ENCODE measurements around the gene SLC2A1.

SLC2A1 gene

DNA sequence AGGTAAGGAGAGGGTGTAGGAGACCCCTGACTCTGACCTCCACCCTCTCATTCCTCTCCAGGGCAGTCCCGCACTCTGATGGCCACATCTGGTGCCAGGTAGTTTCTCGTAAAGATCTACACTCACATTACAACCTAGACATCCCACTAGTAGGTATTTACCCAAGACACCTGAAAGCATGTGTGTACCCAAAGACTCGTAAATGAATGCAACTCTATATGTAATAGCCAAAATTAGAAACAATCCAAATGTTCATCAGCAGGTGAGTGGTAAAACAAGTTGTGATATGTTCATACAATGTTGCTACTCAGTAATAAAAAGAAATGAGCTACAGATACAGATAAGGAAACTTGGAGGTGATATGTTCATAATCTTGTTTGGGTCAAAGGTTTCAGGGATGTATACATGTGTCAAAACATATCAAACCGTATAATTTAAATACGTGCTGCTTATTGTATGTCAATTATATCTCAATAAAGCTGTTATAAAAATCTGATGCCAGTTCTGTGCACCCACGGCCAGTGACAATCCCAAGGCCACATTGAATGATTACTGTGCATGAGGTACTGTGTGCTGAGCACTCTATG is 37.8 kb upstream of the SLC2A1 start:
- Histone ChIP-seq H3K4me3 (ENCODE audit: low read length) (no peak overlapping the region), H3K27ac (ENCODE audit: low read depth, low read length) (no peak overlapping the region), H3K4me1 (ENCODE audit: insufficient read depth, low read length) (peaks cover 11% of the 10 kb centered on the region; the same call in 1 of the 2 replicates), H3K27me3 (ENCODE audit: insufficient read depth, low read length) (no peaks in the 10 kb centered on the region), H3K9me3 (ENCODE audit: insufficient read depth, low read depth, low read length) (no peaks in the 10 kb centered on the region), H3K9ac (ENCODE audit: low read depth, low read length) (no peak overlapping the region), H3K36me3 (ENCODE audit: insufficient read depth, low read length) (no peaks in the 10 kb centered on the region; the same call in 1 of the 2 replicates)
- WGBS = 83% methylated on average over 5 of the region's 6 CpGs

DNA sequence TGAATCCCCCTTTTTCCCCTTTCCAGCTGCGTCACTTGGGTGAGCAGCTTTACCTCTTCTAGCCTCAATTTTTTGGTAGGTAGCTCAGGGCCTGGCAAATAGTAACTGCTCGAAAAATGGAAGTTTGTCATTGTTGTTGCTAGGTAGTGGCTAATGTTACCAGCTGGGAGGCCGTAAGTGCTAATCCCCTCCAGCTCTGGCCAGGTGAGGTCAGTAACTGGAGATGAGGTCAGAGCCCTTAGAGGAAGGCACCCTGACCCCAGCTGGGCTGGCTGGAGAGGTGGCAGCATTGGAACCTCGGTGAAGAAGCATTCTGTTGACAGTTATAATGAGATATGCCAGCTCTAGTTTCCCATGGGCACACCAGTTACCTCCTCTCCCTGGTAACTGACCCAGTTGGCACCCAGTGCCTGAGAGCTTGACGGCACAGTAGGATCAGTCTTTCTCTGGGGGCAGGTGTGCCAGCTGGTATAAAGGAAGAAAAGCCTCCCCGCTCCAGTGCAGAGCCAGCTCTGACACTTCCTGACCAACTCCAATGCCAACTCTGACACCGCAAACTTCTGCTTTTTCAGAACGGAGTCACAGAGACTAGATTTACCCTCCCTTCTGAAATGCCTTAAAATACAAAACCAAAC is 35.0 kb upstream of the SLC2A1 start:
- Histone ChIP-seq H3K27ac (ENCODE audit: low read depth, low read length) (no peak overlapping the region), H3K36me3 (ENCODE audit: insufficient read depth, low read length) (no peaks in the 10 kb centered on the region; the same call in 1 of the 2 replicates), H3K9ac (ENCODE audit: low read depth, low read length) (peak overlapping the region; percentile 39; the same call in 1 of the 2 replicates), H3K27me3 (ENCODE audit: insufficient read depth, low read length) (no peaks in the 10 kb centered on the region), H3K4me1 (ENCODE audit: insufficient read depth, low read length) (peaks cover 11% of the 10 kb centered on the region; the same call in 1 of the 2 replicates), H3K9me3 (ENCODE audit: insufficient read depth, low read depth, low read length) (no peaks in the 10 kb centered on the region), H3K4me3 (ENCODE audit: low read length) (no peak overlapping the region)
- 88% methylated on average over 8 of the region's 8 CpGs for WGBS

DNA sequence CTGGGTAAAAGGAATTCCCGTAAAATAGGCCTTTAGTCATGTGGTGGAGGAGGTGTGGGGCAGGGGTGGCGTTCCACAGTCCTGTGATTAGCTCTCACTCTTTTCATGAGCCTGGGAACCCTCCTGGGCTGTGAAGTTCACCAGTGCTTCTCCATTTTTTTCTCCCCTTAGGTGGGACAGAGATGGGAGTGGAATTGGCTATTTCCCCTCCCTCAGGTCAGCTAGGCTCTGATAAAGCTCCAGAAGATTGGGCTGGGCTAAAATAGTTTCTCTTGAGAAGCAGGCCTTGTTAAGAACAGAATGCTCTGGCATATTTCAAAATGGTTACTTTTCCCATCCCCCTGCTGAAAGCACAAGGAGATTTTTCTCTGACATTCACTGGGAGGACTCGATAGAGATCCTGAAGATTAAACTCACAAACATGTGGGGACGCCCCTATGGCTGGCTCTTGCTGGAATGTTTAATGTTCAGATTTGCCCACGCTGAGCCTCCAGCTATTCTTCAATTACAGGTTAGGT is 33.4 kb upstream of the SLC2A1 start:
- Histone ChIP-seq H3K9ac (ENCODE audit: low read depth, low read length) (no peak overlapping the region), H3K4me3 (ENCODE audit: low read length) (no peak overlapping the region), H3K9me3 (ENCODE audit: insufficient read depth, low read depth, low read length) (no peaks in the 10 kb centered on the region), H3K27ac (ENCODE audit: low read depth, low read length) (no peak overlapping the region), H3K36me3 (ENCODE audit: insufficient read depth, low read length) (no peaks in the 10 kb centered on the region; the same call in 1 of the 2 replicates), H3K4me1 (ENCODE audit: insufficient read depth, low read length) (peaks cover 11% of the 10 kb centered on the region; the same call in 1 of the 2 replicates), H3K27me3 (ENCODE audit: insufficient read depth, low read length) (no peaks in the 10 kb centered on the region)
- 90% methylated on average over 5 of the region's 5 CpGs for WGBS

DNA sequence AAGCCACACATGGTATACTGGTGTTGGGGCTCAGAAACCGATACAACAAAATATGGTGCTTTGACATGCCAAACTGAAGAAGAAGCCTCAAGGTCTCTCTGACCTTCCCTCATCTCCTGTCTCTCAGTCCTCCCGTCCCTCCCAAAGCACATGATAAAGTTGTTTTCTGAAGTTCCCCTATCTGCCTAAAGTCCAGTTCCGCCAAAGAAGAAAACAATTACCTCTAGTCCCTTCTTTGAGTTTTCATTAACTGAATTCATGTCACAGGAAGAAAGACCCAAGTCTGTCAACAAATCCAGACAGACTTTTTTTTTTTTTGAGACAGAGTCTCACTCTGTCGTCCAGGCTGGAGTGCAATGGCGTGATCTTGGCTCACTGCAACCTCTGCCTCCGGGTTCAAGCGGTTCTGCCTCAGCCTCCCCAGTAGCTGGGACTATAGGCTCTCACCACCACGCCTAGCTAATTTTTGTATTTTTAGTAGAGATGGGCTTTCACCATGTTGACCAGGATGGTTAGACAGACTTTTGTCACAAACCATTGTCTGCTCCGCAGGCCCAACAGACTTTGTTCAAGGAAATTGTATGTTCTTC is 32.2 kb upstream of the SLC2A1 start:
- Histone ChIP-seq H3K27me3 (ENCODE audit: insufficient read depth, low read length) (no peaks in the 10 kb centered on the region), H3K4me1 (ENCODE audit: insufficient read depth, low read length) (peaks cover 8% of the 10 kb centered on the region; the same call in 1 of the 2 replicates), H3K9me3 (ENCODE audit: insufficient read depth, low read depth, low read length) (no peaks in the 10 kb centered on the region), H3K4me3 (ENCODE audit: low read length) (no peak overlapping the region), H3K36me3 (ENCODE audit: insufficient read depth, low read length) (no peaks in the 10 kb centered on the region; the same call in 1 of the 2 replicates), H3K9ac (ENCODE audit: low read depth, low read length) (no peak overlapping the region), H3K27ac (ENCODE audit: low read depth, low read length) (no peak overlapping the region)
- WGBS = 87% methylated on average over 9 of the region's 9 CpGs

DNA sequence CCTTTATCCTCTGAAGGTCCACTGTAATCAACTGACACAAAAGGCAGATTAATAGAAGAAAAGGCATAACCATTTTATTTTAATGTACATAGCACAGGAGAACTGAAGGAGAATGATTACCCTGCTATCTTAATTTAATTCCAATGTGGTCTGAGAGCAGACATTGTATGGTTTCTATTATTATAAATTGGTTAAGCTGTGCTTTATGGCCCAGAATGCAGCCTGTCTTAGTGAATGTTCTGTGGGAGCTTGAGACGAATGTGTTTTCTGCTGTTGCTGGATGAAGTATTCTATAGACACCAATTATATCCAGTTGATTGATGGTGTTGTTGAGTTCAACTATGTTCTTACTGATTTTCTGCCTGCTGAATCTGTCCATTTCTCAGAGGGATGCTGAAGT is 25.0 kb upstream of the SLC2A1 start:
- H3K36me3 ChIP-seq (ENCODE audit: insufficient read depth, low read length) = peaks cover 57% of the 10 kb centered on the region
- WGBS = 73% methylated on average over 1 of the region's 1 CpG

DNA sequence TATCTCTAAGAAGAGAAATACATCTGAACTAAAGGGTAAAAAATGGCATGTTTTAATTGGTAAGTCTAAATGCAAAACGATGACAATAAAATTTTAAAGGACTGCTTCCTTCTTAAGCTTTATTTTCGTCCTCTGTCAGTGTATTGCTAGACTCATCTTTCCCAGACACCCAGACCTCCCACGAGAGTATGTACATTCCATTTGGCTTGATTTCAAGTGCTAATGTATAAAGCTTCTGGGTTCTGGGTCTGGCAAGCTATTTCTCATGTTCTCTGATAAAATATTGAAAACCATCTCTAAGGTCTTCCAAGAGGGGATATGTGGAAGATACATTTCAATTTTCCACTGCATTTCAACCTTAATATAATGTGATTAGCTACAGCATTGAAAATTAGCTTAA is 24.6 kb upstream of the SLC2A1 start:
- 82% methylated on average over 3 of the region's 3 CpGs for WGBS

More for the DNA sequence above, 25.0 kb upstream of the SLC2A1 start:
- no peak overlapping the region for H3K9ac ChIP-seq (ENCODE audit: low read depth, low read length)
- H3K27me3 ChIP-seq (ENCODE audit: insufficient read depth, low read length) = no peaks in the 10 kb centered on the region
- H3K27ac ChIP-seq (ENCODE audit: low read depth, low read length) = no peak overlapping the region
- peaks cover 9% of the 10 kb centered on the region; the same call in 1 of the 2 replicates for H3K4me1 ChIP-seq (ENCODE audit: insufficient read depth, low read length)
- no peak overlapping the region for H3K4me3 ChIP-seq (ENCODE audit: low read length)
- H3K9me3 ChIP-seq (ENCODE audit: insufficient read depth, low read depth, low read length) = no peaks in the 10 kb centered on the region

DNA sequence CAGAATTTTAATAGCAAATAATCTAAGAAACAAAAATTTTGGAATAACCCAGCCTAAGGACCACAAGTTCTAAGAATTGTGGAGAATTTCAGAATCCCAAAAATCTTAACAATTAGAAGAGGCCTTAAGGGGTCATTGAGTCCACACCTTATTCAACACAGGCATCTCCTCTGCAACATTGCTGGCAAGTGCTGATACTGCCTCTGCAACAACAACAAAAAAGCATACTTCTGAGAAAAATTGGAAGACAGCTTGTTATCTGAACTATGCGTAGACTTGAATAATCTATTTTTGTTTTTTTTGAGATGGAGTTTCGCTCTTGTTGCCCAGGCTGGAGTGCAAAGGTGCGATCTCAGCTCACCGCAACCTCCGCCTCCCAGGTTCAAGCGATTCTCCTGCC is 24.0 kb upstream of the SLC2A1 start:
- no peak overlapping the region for H3K9ac ChIP-seq (ENCODE audit: low read depth, low read length)
- WGBS = 78% methylated on average over 6 of the region's 6 CpGs
- no peaks in the 10 kb centered on the region for H3K9me3 ChIP-seq (ENCODE audit: insufficient read depth, low read depth, low read length)
- no peak overlapping the region for H3K27ac ChIP-seq (ENCODE audit: low read depth, low read length)
- peaks cover 16% of the 10 kb centered on the region; the same call in 1 of the 2 replicates for H3K4me1 ChIP-seq (ENCODE audit: insufficient read depth, low read length)
- H3K36me3 ChIP-seq (ENCODE audit: insufficient read depth, low read length) = peaks cover 59% of the 10 kb centered on the region
- H3K27me3 ChIP-seq (ENCODE audit: insufficient read depth, low read length) = no peaks in the 10 kb centered on the region
- H3K4me3 ChIP-seq (ENCODE audit: low read length) = no peak overlapping the region

More for the DNA sequence above, 24.6 kb upstream of the SLC2A1 start:
- H3K4me1 ChIP-seq (ENCODE audit: insufficient read depth, low read length) = peaks cover 12% of the 10 kb centered on the region; the same call in 1 of the 2 replicates
- no peak overlapping the region for H3K27ac ChIP-seq (ENCODE audit: low read depth, low read length)
- H3K36me3 ChIP-seq (ENCODE audit: insufficient read depth, low read length) = peaks cover 58% of the 10 kb centered on the region
- H3K9me3 ChIP-seq (ENCODE audit: insufficient read depth, low read depth, low read length) = no peaks in the 10 kb centered on the region
- H3K9ac ChIP-seq (ENCODE audit: low read depth, low read length) = no peak overlapping the region
- no peaks in the 10 kb centered on the region for H3K27me3 ChIP-seq (ENCODE audit: insufficient read depth, low read length)
- H3K4me3 ChIP-seq (ENCODE audit: low read length) = no peak overlapping the region

GRCh38 chr1:42981871-42982270 is 23.2 kb upstream of the SLC2A1 start:
- Histone ChIP-seq H3K27me3 (ENCODE audit: insufficient read depth, low read length) (no peaks in the 10 kb centered on the region), H3K9me3 (ENCODE audit: insufficient read depth, low read depth, low read length) (no peaks in the 10 kb centered on the region), H3K4me1 (ENCODE audit: insufficient read depth, low read length) (peaks cover 16% of the 10 kb centered on the region; the same call in 1 of the 2 replicates), H3K9ac (ENCODE audit: low read depth, low read length) (no peak overlapping the region), H3K27ac (ENCODE audit: low read depth, low read length) (no peak overlapping the region), H3K36me3 (ENCODE audit: insufficient read depth, low read length) (peaks cover 65% of the 10 kb centered on the region), H3K4me3 (ENCODE audit: low read length) (no peak overlapping the region)
- 92% methylated on average over 5 of the region's 6 CpGs for WGBS

DNA sequence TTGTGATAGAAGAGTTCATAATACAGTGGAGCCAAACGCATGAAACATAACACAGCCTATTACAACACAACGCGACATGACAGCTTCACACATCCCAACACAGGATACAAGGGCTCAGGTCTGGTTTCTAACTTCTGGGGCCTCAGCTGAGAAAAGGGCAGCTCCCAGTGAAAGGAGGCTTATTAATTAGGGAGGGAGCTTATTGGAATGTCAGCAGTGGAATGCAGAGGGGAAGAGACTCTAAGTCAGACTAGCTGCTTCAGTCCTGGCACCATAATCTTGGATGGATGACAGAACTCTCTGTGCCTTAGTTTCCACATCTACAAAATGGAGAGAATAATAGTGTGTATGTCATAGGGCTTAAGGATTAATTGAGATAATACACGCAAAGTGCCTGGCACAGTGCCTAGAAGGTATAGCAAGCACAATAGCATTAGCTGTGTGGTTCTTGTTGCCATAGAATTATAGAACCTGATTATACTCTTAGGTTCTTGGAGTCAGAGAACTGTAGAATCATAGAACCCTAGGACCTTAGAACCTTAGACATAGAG is 22.7 kb upstream of the SLC2A1 start:
- 70% methylated on average over 4 of the region's 4 CpGs for WGBS
- H3K27me3 ChIP-seq (ENCODE audit: insufficient read depth, low read length) = no peaks in the 10 kb centered on the region

GRCh38 chr1:42979896-42980800 is 21.5 kb upstream of the SLC2A1 start:
- Histone ChIP-seq H3K9me3 (ENCODE audit: insufficient read depth, low read depth, low read length) (no peaks in the 10 kb centered on the region), H3K36me3 (ENCODE audit: insufficient read depth, low read length) (peaks cover 75% of the 10 kb centered on the region), H3K27ac (ENCODE audit: low read depth, low read length) (no peak overlapping the region), H3K9ac (ENCODE audit: low read depth, low read length) (no peak overlapping the region), H3K4me1 (ENCODE audit: insufficient read depth, low read length) (peaks cover 16% of the 10 kb centered on the region; the same call in 1 of the 2 replicates), H3K27me3 (ENCODE audit: insufficient read depth, low read length) (no peaks in the 10 kb centered on the region), H3K4me3 (ENCODE audit: low read length) (no peak overlapping the region)
- 93% methylated on average over 9 of the region's 9 CpGs for WGBS

More for the DNA sequence above, 22.7 kb upstream of the SLC2A1 start:
- peaks cover 70% of the 10 kb centered on the region for H3K36me3 ChIP-seq (ENCODE audit: insufficient read depth, low read length)
- no peaks in the 10 kb centered on the region for H3K9me3 ChIP-seq (ENCODE audit: insufficient read depth, low read depth, low read length)
- H3K4me1 ChIP-seq (ENCODE audit: insufficient read depth, low read length) = peaks cover 16% of the 10 kb centered on the region; the same call in 1 of the 2 replicates
- no peak overlapping the region for H3K27ac ChIP-seq (ENCODE audit: low read depth, low read length)
- H3K4me3 ChIP-seq (ENCODE audit: low read length) = no peak overlapping the region
- no peak overlapping the region for H3K9ac ChIP-seq (ENCODE audit: low read depth, low read length)

Data from HUES64 (cell line).